ENCODE measurements around the gene MAGT1.
"Not testable (repeated sequence)": the region's sequence is repeated elsewhere in the genome, so short reads cannot be mapped to it uniquely, and the experiment has no call there.

Gene MAGT1

GRCh38 chrX:77894921-77895886 is at the start of gene MAGT1:
Gene MAGT1, minus strand, starts transcription at chrX:77895435. Its CDS starts 25 bp downstream, at chrX:77895410.
- DNase-seq (ENCODE audit: low read depth in 2 of 2), result peak; percentile 63 to 72

- DNase-seq (ENCODE audit: low read depth in 2 of 2), result not testable (repeated sequence)
These were observed 49.8 kb upstream of the MAGT1 start for GRCh38 chrX:77945031-77945430.

GRCh38 chrX:77938083-77938680 is 42.9 kb upstream of the MAGT1 start:
- DNase-seq (ENCODE audit: low read depth in 2 of 2), result no peak

- DNase-seq (ENCODE audit: low read depth in 2 of 2), result no peak
These were observed 42.1 kb upstream of the MAGT1 start for GRCh38 chrX:77937291-77937690.

- DNase-seq (ENCODE audit: low read depth in 2 of 2), result no peak
These were observed 41.1 kb upstream of the MAGT1 start for GRCh38 chrX:77936299-77936698.

- no peak for DNase-seq (ENCODE audit: low read depth in 2 of 2)
These were observed 40.7 kb upstream of the MAGT1 start for GRCh38 chrX:77935886-77936285.

- DNase-seq (ENCODE audit: low read depth in 2 of 2), result no peak
These were observed 35.3 kb upstream of the MAGT1 start for GRCh38 chrX:77930581-77930980.

GRCh38 chrX:77925764-77926163 is 30.5 kb upstream of the MAGT1 start:
- no peak for DNase-seq (ENCODE audit: low read depth in 2 of 2)

- DNase-seq (ENCODE audit: low read depth in 2 of 2), result no peak
These were observed 29.2 kb upstream of the MAGT1 start for GRCh38 chrX:77924320-77924859.

GRCh38 chrX:77922787-77923186 is 27.6 kb upstream of the MAGT1 start:
- DNase-seq (ENCODE audit: low read depth in 2 of 2), result no peak

- DNase-seq (ENCODE audit: low read depth in 2 of 2), result not testable (repeated sequence)
These were observed 24.1 kb upstream of the MAGT1 start for GRCh38 chrX:77919370-77919769.

GRCh38 chrX:77918568-77918967 is 23.3 kb upstream of the MAGT1 start:
- no peak for DNase-seq (ENCODE audit: low read depth in 2 of 2)

- DNase-seq (ENCODE audit: low read depth in 2 of 2), result no peak
These were observed 22.2 kb upstream of the MAGT1 start for GRCh38 chrX:77917294-77917933.

- DNase-seq (ENCODE audit: low read depth in 2 of 2), result peak; percentile 77 to 85
These were observed 15.0 kb upstream of the MAGT1 start, which contains the start of gene ATP7A for GRCh38 chrX:77910108-77910840. Gene ATP7A, plus strand, starts transcription at chrX:77910693. Its CDS starts 60,949 bp downstream, at chrX:77971642.

- no peak for DNase-seq (ENCODE audit: low read depth in 2 of 2)
These were observed 6.3 kb upstream of the MAGT1 start for GRCh38 chrX:77901506-77901905.

GRCh38 chrX:77900688-77901087 is 5.5 kb upstream of the MAGT1 start:
- DNase-seq (ENCODE audit: low read depth in 2 of 2), result no peak

GRCh38 chrX:77899081-77899828 is 4.0 kb upstream of the MAGT1 start, which contains the start of gene COX7B:
Gene COX7B, plus strand, starts transcription at chrX:77899468. Its CDS starts 86 bp downstream, at chrX:77899554.
- no peak for DNase-seq (ENCODE audit: low read depth in 2 of 2)

- no peak for DNase-seq (ENCODE audit: low read depth in 2 of 2)
These were observed 1.5 kb downstream of the MAGT1 start for GRCh38 chrX:77893713-77894112.

- DNase-seq (ENCODE audit: low read depth in 2 of 2), result no peak
These were observed 2.3 kb downstream of the MAGT1 start for GRCh38 chrX:77892887-77893286.

- DNase-seq (ENCODE audit: low read depth in 2 of 2), result not testable (repeated sequence)
These were observed 13.8 kb downstream of the MAGT1 start for GRCh38 chrX:77881418-77881817.

GRCh38 chrX:77875372-77875771 is 19.9 kb downstream of the MAGT1 start:
- no peak for DNase-seq (ENCODE audit: low read depth in 2 of 2)
